ENCODE measurements around the gene STK32B.

DNA sequence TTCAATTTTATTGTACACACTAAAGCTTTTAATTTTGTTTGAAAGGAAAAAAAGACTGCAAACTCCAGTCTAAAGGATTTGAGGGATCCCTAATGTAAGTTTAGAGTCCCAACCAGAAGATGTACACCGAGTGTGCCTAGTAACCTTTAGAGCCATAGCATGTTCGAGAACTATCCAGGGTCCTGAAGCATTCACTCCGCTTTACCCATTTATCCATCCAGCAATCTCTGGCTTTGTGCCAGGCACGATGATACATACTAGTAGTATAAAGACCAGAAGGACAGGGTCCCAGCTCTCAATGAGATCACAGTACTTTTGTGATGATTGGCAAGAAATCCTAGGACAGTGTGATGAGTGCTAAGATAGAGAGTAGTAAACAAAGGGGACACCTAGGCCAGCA, 168.7 kb downstream of the STK32B start:
- TF ChIP-seq NFE2L2 (IDR thresholded peaks at IDR 0.05; ENCODE audit: low read depth, low read length) (no peak), POLR2A (IDR thresholded peaks at IDR 0.05; ENCODE audit: low read depth, low read length) (no peak), FOS (IDR thresholded peaks at IDR 0.05; ENCODE audit: low read depth, low read length) (no peak), RAD21 (IDR thresholded peaks at IDR 0.05; ENCODE audit: low read length) (no peak), BHLHE40 (IDR thresholded peaks at IDR 0.05; ENCODE audit: low read depth, low read length) (no peak), MAFK (IDR thresholded peaks at IDR 0.05; ENCODE audit: low read depth, low read length) (no peak), RFX5 (IDR thresholded peaks at IDR 0.05; ENCODE audit: low read depth, low read length) (no peak), MAZ (IDR thresholded peaks at IDR 0.05; ENCODE audit: borderline replicate concordance, low read depth, low read length) (no peak), RCOR1 (IDR thresholded peaks at IDR 0.05; ENCODE audit: insufficient replicate concordance, low read length) (no peak), MXI1 (IDR thresholded peaks at IDR 0.05; ENCODE audit: borderline replicate concordance, low read depth, low read length) (no peak), CEBPB (IDR thresholded peaks at IDR 0.05; ENCODE audit: low read depth, low read length) (no peak), SMC3 (IDR thresholded peaks at IDR 0.05; ENCODE audit: low read depth, low read length) (no peak)
- TF ChIP-seq, protein P1, sequence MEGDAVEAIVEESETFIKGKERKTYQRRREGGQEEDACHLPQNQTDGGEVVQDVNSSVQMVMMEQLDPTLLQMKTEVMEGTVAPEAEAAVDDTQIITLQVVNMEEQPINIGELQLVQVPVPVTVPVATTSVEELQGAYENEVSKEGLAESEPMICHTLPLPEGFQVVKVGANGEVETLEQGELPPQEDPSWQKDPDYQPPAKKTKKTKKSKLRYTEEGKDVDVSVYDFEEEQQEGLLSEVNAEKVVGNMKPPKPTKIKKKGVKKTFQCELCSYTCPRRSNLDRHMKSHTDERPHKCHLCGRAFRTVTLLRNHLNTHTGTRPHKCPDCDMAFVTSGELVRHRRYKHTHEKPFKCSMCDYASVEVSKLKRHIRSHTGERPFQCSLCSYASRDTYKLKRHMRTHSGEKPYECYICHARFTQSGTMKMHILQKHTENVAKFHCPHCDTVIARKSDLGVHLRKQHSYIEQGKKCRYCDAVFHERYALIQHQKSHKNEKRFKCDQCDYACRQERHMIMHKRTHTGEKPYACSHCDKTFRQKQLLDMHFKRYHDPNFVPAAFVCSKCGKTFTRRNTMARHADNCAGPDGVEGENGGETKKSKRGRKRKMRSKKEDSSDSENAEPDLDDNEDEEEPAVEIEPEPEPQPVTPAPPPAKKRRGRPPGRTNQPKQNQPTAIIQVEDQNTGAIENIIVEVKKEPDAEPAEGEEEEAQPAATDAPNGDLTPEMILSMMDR (conservative IDR thresholded peaks at IDR 0.05; ENCODE audit: low read depth, low read length) = no peak
